NCI-H345 treated with DMSO at 0.1 percent for 48 hours (cell line): ENCODE data around the gene TSPAN33.
"Not testable (repeated sequence)": the region's sequence is repeated elsewhere in the genome, so short reads cannot be mapped to it uniquely, and the experiment has no call there.

Experiments
- DNase-seq: peaks from one replicate; lab custom pipeline; 2025; ENCODE audit not compliant: unreplicated experiment; lab: John Stamatoyannopoulos, UW

The TSPAN33 gene

DNA sequence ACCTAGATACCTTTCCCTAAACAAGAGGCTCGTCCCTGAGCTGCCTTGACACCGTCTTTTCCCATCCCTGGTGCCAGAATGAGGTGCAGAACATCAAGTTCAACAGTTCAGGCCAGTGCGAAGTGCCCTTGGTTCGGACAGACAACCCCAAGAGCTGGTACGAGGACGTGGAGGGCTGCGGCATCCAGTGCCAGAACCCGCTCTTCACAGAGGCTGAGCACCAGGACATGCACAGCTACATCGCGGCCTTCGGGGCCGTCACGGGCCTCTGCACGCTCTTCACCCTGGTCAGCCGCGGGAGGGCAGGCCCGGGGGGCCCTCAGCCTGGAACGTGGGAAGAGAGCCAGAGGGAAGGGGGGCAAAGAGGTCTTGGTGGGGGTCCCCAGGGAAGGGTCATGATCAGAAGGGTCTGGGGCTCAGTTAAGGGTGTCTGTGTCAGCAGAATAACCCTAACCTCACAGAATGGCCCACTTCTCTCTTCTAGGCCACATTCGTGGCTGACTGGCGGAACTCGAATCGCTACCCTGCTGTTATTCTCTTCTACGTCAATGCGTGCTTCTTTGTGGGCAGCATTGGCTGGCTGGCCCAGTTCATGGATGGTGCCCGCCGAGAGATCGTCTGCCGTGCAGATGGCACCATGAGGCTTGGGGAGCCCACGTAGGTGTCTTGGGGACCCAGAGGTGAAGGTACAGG lies 60.8 kb downstream of the TSPAN33 start:
- DNase-seq, result no peak

DNA sequence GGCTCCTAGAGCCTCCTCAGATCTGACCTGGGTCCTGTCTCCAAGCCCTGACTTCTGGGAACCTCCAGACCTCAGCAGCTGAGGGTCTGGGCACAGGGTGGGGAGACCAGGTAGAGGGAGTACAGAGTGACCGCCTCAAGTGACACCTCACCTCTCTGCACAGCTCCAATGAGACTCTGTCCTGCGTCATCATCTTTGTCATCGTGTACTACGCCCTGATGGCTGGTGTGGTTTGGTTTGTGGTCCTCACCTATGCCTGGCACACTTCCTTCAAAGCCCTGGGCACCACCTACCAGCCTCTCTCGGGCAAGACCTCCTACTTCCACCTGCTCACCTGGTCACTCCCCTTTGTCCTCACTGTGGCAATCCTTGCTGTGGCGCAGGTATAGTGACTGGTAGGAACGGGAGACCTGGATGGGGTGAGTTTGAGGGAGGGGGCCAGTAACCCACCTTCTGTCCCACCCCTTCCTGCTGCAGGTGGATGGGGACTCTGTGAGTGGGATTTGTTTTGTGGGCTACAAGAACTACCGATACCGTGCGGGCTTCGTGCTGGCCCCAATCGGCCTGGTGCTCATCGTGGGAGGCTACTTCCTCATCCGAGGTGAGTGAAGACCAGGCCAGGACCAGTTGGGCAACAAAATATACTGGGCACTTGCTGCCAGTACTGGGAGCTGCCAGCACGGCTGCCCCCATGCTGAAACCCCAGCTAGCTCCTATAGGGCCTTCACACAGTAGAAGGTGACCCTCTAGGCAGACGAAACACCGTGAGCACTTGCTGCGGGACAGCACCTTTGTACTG lies 61.7 kb downstream of the TSPAN33 start:
- DNase-seq, result no peak

- no peak for DNase-seq
Observed at GRCh38 chr7:129208667-129209066, 64.2 kb downstream of the TSPAN33 start.

- no peak for DNase-seq
Observed at GRCh38 chr7:129209067-129209926, 64.8 kb downstream of the TSPAN33 start.

- peak; percentile 22 for DNase-seq
Observed at GRCh38 chr7:129210256-129210988, 65.9 kb downstream of the TSPAN33 start.

DNA sequence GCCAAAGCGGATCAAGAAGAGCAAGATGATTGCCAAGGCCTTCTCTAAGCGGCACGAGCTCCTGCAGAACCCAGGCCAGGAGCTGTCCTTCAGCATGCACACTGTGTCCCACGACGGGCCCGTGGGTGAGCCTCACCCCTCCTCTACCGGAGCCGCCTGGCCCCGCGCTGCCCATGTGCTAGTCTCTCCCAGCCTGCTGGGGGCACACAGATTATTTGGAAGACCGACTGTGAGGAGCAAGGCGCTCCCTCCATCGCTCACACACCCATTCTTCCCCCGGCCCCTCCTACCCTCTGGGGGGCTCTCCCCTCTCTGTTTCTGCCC lies 66.4 kb downstream of the TSPAN33 start:
- no peak for DNase-seq

DNA sequence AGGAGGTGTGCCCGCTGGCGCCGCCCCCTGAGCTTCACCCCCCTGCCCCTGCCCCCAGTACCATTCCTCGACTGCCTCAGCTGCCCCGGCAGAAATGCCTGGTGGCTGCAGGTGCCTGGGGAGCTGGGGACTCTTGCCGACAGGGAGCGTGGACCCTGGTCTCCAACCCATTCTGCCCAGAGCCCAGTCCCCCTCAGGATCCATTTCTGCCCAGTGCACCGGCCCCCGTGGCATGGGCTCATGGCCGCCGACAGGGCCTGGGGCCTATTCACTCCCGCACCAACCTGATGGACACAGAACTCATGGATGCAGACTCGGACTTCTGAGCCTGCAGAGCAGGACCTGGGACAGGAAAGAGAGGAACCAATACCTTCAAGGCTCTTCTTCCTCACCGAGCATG lies 67.6 kb downstream of the TSPAN33 start:
- DNase-seq, result no peak

DNA sequence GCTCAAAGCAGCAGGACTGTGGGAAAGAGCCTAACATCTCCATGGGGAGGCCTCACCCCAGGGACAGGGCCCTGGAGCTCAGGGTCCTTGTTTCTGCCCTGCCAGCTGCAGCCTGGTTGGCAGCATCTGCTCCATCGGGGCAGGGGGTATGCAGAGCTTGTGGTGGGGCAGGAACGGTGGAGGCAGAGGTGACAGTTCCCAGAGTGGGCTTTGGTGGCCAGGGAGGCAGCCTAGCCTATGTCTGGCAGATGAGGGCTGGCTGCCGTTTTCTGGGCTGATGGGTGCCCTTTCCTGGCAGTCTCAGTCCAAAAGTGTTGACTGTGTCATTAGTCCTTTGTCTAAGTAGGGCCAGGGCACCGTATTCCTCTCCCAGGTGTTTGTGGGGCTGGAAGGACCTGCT lies 68.1 kb downstream of the TSPAN33 start:
- no peak for DNase-seq

DNA sequence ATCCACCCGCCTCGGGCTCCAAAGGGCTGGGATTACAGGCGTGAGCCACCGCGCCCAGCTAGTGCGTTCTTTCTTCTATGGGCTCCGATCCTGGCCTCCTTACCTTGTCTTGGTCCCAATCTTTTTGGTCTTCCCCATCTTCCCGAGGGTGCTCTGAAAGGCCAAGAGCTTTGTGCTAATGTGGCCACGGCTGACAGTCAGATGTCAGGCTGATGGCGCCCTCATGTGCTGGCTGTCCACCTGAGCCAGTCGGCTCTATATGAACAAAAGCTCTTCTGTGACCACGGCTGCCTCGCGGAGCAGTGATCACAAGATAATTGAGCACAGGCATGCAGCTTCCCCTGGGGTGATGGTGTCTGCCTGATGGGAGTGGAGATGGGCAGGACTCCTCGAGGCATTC lies 69.3 kb downstream of the TSPAN33 start:
- DNase-seq, result no peak

DNA sequence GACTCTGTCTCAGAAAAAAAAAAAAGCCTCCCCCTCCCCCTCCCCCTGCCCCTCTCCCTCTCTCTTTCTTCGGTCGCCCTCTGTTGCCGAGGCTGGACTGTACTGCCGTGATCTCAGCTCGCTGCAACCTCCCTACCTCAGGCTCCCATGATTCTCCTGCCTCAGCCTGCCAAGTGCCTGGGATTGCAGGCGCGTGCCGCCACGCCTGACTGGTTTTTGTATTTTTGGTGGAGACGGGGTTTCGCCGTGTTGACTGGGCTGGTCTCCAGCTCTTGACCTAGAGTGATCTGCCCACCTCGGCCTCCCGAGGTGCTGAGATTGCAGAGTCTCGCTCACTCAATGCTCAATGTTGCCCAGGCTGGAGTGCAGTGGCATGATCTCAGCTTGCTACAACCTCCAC lies 71.2 kb downstream of the TSPAN33 start:
- DNase-seq, result not testable (repeated sequence)

GRCh38 chr7:129216101-129216715 lies 71.7 kb downstream of the TSPAN33 start:
- DNase-seq, result not testable (repeated sequence)

- not testable (repeated sequence) for DNase-seq
Observed at GRCh38 chr7:129216821-129217416, 72.4 kb downstream of the TSPAN33 start.

DNA sequence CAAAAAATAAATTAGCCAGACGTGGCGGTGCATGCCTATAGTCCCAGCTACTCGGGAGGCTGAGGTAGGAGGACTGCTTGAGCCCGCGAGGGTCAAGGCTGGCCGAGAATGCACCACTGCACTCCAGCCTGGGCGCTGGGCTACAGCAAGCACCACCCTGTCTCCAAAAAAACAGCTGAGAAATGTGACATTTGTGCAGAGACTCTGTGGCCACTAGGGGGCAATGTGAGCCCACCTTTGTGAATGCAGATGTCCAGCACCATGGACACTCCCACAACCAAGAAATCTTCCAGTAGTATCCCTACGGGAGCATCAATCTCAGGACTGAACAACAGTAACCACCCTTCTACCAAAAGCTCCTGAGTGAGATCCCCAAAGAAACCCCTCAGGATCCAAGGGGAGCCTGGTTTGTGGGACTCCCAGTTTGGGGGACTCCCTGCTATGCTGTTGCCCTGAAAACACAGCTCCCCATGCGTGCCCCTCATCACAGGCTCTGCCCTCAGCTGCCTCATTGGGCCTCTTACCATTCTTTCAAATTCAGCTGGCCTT lies 74.1 kb downstream of the TSPAN33 start:
- DNase-seq, result peak; percentile 72

DNA sequence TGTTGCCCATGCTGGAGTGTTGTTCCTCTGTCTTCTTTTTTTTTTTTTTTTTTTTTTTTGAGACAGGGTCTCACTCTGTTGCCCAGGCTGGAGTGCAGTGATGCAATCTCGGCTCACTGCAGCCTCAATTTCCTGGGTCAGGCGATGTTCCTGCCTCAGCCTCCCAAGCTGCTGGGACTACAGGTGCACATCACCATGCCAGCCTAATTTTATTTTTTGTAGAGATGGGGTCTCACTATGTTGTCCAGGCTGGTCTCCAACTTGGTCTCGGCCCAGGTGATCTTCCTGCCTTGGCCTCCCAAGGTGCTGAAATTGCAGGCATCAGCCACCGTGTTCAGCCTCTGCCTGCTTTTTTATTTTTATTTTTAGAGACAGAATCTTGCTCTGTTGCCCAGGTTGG lies 74.7 kb downstream of the TSPAN33 start:
- DNase-seq, result not testable (repeated sequence)
